Stimulated activated CD8-positive, alpha-beta memory T cell treated with anti-CD3 and anti-CD28 coated beads, Interleukin-12 subunit alpha, Interleukin-12 subunit beta, amount 100 ng/mL, for 4 hours (primary cell): Measurements from ENCODE around the gene EBF3.

Experiments used
- DNase-seq: peaks from one replicate; pipeline ENCODE4 v3.0.0-alpha.2; 2020; ENCODE audit warnings: low read depth

EBF3 gene

GRCh38 chr10:129851941-129852640 is 112.0 kb downstream of the EBF3 start:
- DNase-seq, result no peak

- no peak for DNase-seq
Observed at GRCh38 chr10:129850790-129851189, 113.3 kb downstream of the EBF3 start.

GRCh38 chr10:129850316-129850715 is 113.8 kb downstream of the EBF3 start:
- DNase-seq, result no peak

GRCh38 chr10:129849853-129850252 is 114.2 kb downstream of the EBF3 start:
- no peak for DNase-seq

- no peak for DNase-seq
Observed at GRCh38 chr10:129849452-129849750, 114.7 kb downstream of the EBF3 start.

GRCh38 chr10:129848696-129849451 is 115.2 kb downstream of the EBF3 start:
- no peak for DNase-seq

GRCh38 chr10:129847741-129848483 is 116.2 kb downstream of the EBF3 start:
- DNase-seq, result no peak

GRCh38 chr10:129846991-129847391 is 117.1 kb downstream of the EBF3 start:
- no peak for DNase-seq

- no peak for DNase-seq
Observed at GRCh38 chr10:129845111-129845753, 118.8 kb downstream of the EBF3 start.

- no peak for DNase-seq
Observed at GRCh38 chr10:129844216-129844766, 119.8 kb downstream of the EBF3 start.

GRCh38 chr10:129843702-129844101 is 120.4 kb downstream of the EBF3 start:
- no peak for DNase-seq

- no peak for DNase-seq
Observed at GRCh38 chr10:129843131-129843541, 120.9 kb downstream of the EBF3 start.

GRCh38 chr10:129842031-129842430 is 122.0 kb downstream of the EBF3 start:
- DNase-seq, result no peak

GRCh38 chr10:129841590-129841989 is 122.5 kb downstream of the EBF3 start:
- DNase-seq, result no peak

GRCh38 chr10:129841071-129841470 is 123.0 kb downstream of the EBF3 start:
- no peak for DNase-seq

- no peak for DNase-seq
Observed at GRCh38 chr10:129840196-129840590, 123.9 kb downstream of the EBF3 start.

- DNase-seq, result no peak
Observed at GRCh38 chr10:129839285-129840195, 124.5 kb downstream of the EBF3 start.

GRCh38 chr10:129838794-129839193 is 125.3 kb downstream of the EBF3 start:
- DNase-seq, result no peak

- DNase-seq, result no peak
Observed at GRCh38 chr10:129837909-129838582, 126.0 kb downstream of the EBF3 start.

- no peak for DNase-seq
Observed at GRCh38 chr10:129836253-129836652, 127.8 kb downstream of the EBF3 start.
